ENCODE results near the gene ZNF213. TPM values are rescaled to one million over a fixed set of nuclear protein-coding genes. Genes with fewer than 3 reads are reported as not detected.
A peak's percentile ranks its signal among the peaks of the same experiment; 100 is the strongest.
"Not testable (repeated sequence)": the region's sequence is repeated elsewhere in the genome, so short reads cannot be mapped to it uniquely, and the experiment has no call there.

The ZNF213 gene
- total RNA-seq, 4 donors from 2014 or later = 0.77 to 101 (median 11.1) TPM

GRCh38 chr16:3161235-3162018 lies 26.6 kb downstream of the ZNF213 start:
- H3K27me3 ChIP-seq = no peaks in the 10 kb centered on the region
- H3K4me1 ChIP-seq = no peaks in the 10 kb centered on the region
- intact Hi-C loops (cut with DNase I; ENCODE audit: low total_unique reads) = no loop called here
- no peaks in the 10 kb centered on the region for H3K36me3 ChIP-seq
- H3K27ac ChIP-seq = no peak overlapping the region
- H3K9me3 ChIP-seq = no peaks in the 10 kb centered on the region
- no peak for DNase-seq
- TF ChIP-seq POLR2A (IDR thresholded peaks at IDR 0.05) (no peak), CTCF (IDR thresholded peaks at IDR 0.05) (no peak)
- no peak overlapping the region for H3K4me3 ChIP-seq

- no peak overlapping the region for H3K4me3 ChIP-seq
- intact Hi-C loops (cut with DNase I; ENCODE audit: low total_unique reads) = no loop called here
- no peak for TF ChIP-seq POLR2A (IDR thresholded peaks at IDR 0.05)
- no peak for TF ChIP-seq CTCF (IDR thresholded peaks at IDR 0.05)
- H3K4me1 ChIP-seq = no peaks in the 10 kb centered on the region
- peaks cover 0 to 5% of the 10 kb centered on the region in 2 donors for H3K27me3 ChIP-seq
- no peak for DNase-seq
- no peaks in the 10 kb centered on the region for H3K9me3 ChIP-seq
- no peak overlapping the region for H3K27ac ChIP-seq
- H3K36me3 ChIP-seq = no peaks in the 10 kb centered on the region
Measured at GRCh38 chr16:3164121-3164991, 29.5 kb downstream of the ZNF213 start.

GRCh38 chr16:3165111-3165822 lies 30.4 kb downstream of the ZNF213 start:
- Histone ChIP-seq H3K27ac (peak overlapping the region in 1 of 2 donors; percentile 41), H3K27me3 (peaks cover 0 to 14% of the 10 kb centered on the region in 2 donors), H3K9me3 (no peaks in the 10 kb centered on the region), H3K36me3 (no peaks in the 10 kb centered on the region), H3K4me3 (peak overlapping the region in 1 of 2 donors; percentile 21), H3K4me1 (peaks cover 0 to 1% of the 10 kb centered on the region in 2 donors)
- no peak for TF ChIP-seq CTCF (IDR thresholded peaks at IDR 0.05)
- TF ChIP-seq POLR2A (IDR thresholded peaks at IDR 0.05) = no peak
- no peak for DNase-seq
- intact Hi-C loops (cut with DNase I; ENCODE audit: low total_unique reads) = loop anchor here (5.0 kb wide), 1 partner anchor 108 kb away; no protein-coding TSS in a partner anchor

GRCh38 chr16:3166505-3166886 lies 31.7 kb downstream of the ZNF213 start:
- Histone ChIP-seq H3K27ac (no peak overlapping the region), H3K4me1 (peaks cover 0 to 8% of the 10 kb centered on the region in 2 donors), H3K4me3 (no peak overlapping the region), H3K9me3 (no peaks in the 10 kb centered on the region), H3K36me3 (no peaks in the 10 kb centered on the region), H3K27me3 (peaks cover 0 to 26% of the 10 kb centered on the region in 2 donors)
- TF ChIP-seq CTCF (IDR thresholded peaks at IDR 0.05) (no peak), POLR2A (IDR thresholded peaks at IDR 0.05) (no peak)
- no peak for DNase-seq
- intact Hi-C loops (cut with DNase I; ENCODE audit: low total_unique reads) = loop anchor here (5.0 kb wide), 1 partner anchor 109 kb away; no protein-coding TSS in a partner anchor

GRCh38 chr16:3168729-3169128 lies 33.9 kb downstream of the ZNF213 start:
- not testable (repeated sequence) for DNase-seq, H3K36me3 ChIP-seq, H3K9me3 ChIP-seq, H3K4me3 ChIP-seq, H3K4me1 ChIP-seq, H3K27ac ChIP-seq
- peaks cover 11 to 46% of the 10 kb centered on the region in 2 donors for H3K27me3 ChIP-seq
- intact Hi-C loops (cut with DNase I; ENCODE audit: low total_unique reads) = loop anchor here (5.0 kb wide), 1 partner anchor 111 kb away; no protein-coding TSS in a partner anchor
